Natural killer cell (primary cell): ENCODE results near the gene PUM1. TPM values are rescaled to one million over a fixed set of nuclear protein-coding genes. Genes with fewer than 3 reads are reported as not detected.
A peak's percentile ranks its signal among the peaks of the same experiment; 100 is the strongest.
"Not testable (repeated sequence)": the region's sequence is repeated elsewhere in the genome, so short reads cannot be mapped to it uniquely, and the experiment has no call there.

Experiments used
- ATAC-seq, 3 donors: fragments of 150-1000 bp in 2 of 3; fragments of 200-7000 bp in 1 of 3; cut with Tn5 transposase; 1 replicate in 1 of 3; 2 replicates in 2 of 3; pipeline ENCODE4 v1.10.0; 2021; ENCODE audit warnings: mild to moderate bottlenecking in 2 of 3, moderate library complexity in 2 of 3
- DNase-seq, 2 donors: peaks; one replicate each; pipeline versions ENCODE4 v3.0.0 to v3.0.0-alpha.2; 2013 to 2021; ENCODE audit warnings: mixed read lengths in 1 of 2
- H3K27ac ChIP-seq: one replicate; pipeline ENCODE4 v1.5.1; 2013; ENCODE audit warnings: mild to moderate bottlenecking, low read length
- H3K27me3 ChIP-seq: one replicate; pipeline ENCODE4 v1.6.1; 2013; ENCODE audit warnings: low read length; ENCODE audit not compliant: control insufficient read depth, insufficient read depth
- H3K36me3 ChIP-seq: one replicate; pipeline ENCODE4 v1.6.1; 2013; ENCODE audit warnings: low read length; ENCODE audit not compliant: control insufficient read depth, insufficient read depth
- H3K4me1 ChIP-seq: one replicate; pipeline ENCODE4 v1.6.1; 2013; ENCODE audit warnings: low read length; ENCODE audit not compliant: control insufficient read depth, insufficient read depth
- H3K4me3 ChIP-seq: one replicate; pipeline ENCODE4 v1.5.1; 2013; ENCODE audit warnings: low read length
- H3K9me3 ChIP-seq: one replicate; pipeline ENCODE4 v1.6.1; 2013; ENCODE audit warnings: low read length; ENCODE audit not compliant: control insufficient read depth, insufficient read depth
- H3K27ac Mint-ChIP-seq, 2 donors: one replicate each; pipeline ENCODE4 v1.8.0; 2022; ENCODE audit warnings: mild to moderate bottlenecking in 2 of 2, mixed read lengths in 2 of 2, moderate library complexity in 1 of 2
- H3K27me3 Mint-ChIP-seq, 2 donors: one replicate each; pipeline ENCODE4 v1.8.0; 2022; ENCODE audit warnings: low read depth in 2 of 2, mixed read lengths in 2 of 2
- H3K36me3 Mint-ChIP-seq: one replicate; pipeline ENCODE4 v1.8.0; 2022; ENCODE audit warnings: mixed read lengths
- H3K4me1 Mint-ChIP-seq, 2 donors: one replicate each; pipeline ENCODE4 v1.8.0; 2022; ENCODE audit warnings: mixed read lengths in 2 of 2
- H3K4me3 Mint-ChIP-seq: one replicate; pipeline ENCODE4 v1.8.0; 2022; ENCODE audit warnings: mild to moderate bottlenecking, moderate library complexity, mixed read lengths
- H3K9me3 Mint-ChIP-seq, 2 donors: one replicate each; pipeline ENCODE4 v1.8.0; 2022; ENCODE audit warnings: mixed read lengths in 2 of 2
- WGBS: methylation state at CpG from one replicate; pipeline ENCODE4 v1.1.7; 2013; ENCODE audit warnings: missing lambda C conversion rate; ENCODE audit not compliant: insufficient coverage; 5-methylcytosine and 5-hydroxymethylcytosine counted together
- intact Hi-C: fragments of 100-400 bp; cut with micrococcal nuclease; formaldehyde crosslinking; loops from one replicate; pipeline ENCODE4 v1.14.2; 2022
- total RNA-seq, 4 donors: library from RNA; stranded (reverse); fragments of 120-200 nt in 1 of 4; gene quantifications; one replicate each; pipeline versions ENCODE4 v1.2.3 to v1.2.4, GENCODE V29; 2013 to 2022
- TF ChIP-seq, protein P1 (sequence below): fragments of 200-600 bp; IDR thresholded peaks from one replicate; pipeline ENCODE4 v1.8.0; 2022; ENCODE audit warnings: antibody characterized with exemption

Gene PUM1
- total RNA-seq, 3 donors from 2014 or later (not counting 1 experiment from before 2014, with no cell fraction given) = 193 to 209 (median 202) TPM

DNA sequence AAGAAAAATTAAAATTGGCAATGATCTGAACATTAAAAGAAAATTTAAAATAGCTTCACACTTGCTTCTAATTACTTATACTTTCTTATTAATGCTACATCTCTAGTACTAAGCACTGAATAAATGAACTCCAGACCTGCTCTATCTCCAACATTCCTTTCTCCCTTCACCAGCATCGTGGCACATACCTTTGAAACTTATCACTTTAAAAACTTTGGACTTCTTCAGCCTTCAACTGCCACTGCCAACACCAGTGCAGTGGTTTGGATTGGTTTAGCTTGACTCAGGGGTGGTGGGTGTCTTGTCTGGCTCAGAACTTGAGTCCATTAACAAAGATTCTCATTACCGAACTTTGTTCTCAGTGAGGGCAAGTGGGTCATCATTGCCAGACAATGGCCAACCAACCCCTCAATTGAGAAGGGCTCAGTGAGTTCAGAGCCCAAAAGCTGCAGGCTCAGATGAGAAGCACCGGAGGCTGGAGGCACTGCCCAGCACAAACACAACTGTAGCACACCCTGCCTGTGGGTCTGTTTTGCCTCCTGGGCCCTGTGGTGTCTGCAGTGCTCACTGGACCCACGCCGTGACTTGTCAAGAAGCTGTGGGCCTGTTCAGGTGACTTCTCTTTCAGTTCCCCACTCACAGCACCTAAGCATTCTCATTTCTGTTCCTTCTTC is 116.6 kb downstream of the PUM1 start:
- peaks cover 74% of the 10 kb centered on the region for H3K36me3 ChIP-seq
- intact Hi-C loops, H3K4me3 Mint-ChIP-seq, H3K27me3 Mint-ChIP-seq, H3K27me3 ChIP-seq, ATAC-seq, DNase-seq, H3K4me1 ChIP-seq, H3K4me3 ChIP-seq, H3K9me3 ChIP-seq, H3K9me3 Mint-ChIP-seq, H3K27ac ChIP-seq: not testable (repeated sequence)
- no CpG with 5 or more reads among the region's 5 CpGs for WGBS
- peaks cover 29% of the 10 kb centered on the region for H3K36me3 Mint-ChIP-seq
- H3K27ac Mint-ChIP-seq = peak overlapping the region; percentile 68 to 82
- peaks cover 29 to 37% of the 10 kb centered on the region in 2 donors for H3K4me1 Mint-ChIP-seq

DNA sequence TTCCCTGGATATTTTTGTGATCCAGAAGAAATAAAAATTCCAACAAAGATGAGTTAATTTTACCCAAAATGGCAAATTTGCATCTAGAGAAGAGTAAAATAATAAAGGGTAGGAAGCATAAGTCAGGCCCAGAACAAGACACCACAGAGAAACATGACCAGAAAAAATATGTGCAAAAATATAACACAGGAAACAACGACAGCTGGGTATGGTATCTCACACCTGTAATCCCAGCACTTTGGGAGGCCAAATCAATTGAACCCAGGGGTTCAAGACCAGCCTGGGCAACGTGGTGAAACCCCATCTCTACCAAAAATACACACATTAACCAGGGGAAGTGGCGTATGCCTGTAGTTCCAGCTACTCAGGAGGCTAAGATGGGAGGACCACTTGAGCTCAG is 117.2 kb downstream of the PUM1 start:
- H3K4me3 Mint-ChIP-seq = no peak overlapping the region
- DNase-seq (no peak), ATAC-seq (peak; percentile 38 to 80 (median 53))
- Histone ChIP-seq H3K27ac (no peak overlapping the region), H3K27me3 (no peaks in the 10 kb centered on the region), H3K4me3 (no peak overlapping the region), H3K36me3 (peaks cover 72% of the 10 kb centered on the region), H3K4me1 (peaks cover 3% of the 10 kb centered on the region), H3K9me3 (no peaks in the 10 kb centered on the region)
- intact Hi-C loops = no loop called here
- H3K27me3 Mint-ChIP-seq = no peaks in the 10 kb centered on the region
- H3K27ac Mint-ChIP-seq = peak overlapping the region; percentile 68 to 82
- H3K9me3 Mint-ChIP-seq = no peaks in the 10 kb centered on the region
- 47% methylated on average over 3 of the region's 3 CpGs for WGBS
- TF ChIP-seq, protein P1, sequence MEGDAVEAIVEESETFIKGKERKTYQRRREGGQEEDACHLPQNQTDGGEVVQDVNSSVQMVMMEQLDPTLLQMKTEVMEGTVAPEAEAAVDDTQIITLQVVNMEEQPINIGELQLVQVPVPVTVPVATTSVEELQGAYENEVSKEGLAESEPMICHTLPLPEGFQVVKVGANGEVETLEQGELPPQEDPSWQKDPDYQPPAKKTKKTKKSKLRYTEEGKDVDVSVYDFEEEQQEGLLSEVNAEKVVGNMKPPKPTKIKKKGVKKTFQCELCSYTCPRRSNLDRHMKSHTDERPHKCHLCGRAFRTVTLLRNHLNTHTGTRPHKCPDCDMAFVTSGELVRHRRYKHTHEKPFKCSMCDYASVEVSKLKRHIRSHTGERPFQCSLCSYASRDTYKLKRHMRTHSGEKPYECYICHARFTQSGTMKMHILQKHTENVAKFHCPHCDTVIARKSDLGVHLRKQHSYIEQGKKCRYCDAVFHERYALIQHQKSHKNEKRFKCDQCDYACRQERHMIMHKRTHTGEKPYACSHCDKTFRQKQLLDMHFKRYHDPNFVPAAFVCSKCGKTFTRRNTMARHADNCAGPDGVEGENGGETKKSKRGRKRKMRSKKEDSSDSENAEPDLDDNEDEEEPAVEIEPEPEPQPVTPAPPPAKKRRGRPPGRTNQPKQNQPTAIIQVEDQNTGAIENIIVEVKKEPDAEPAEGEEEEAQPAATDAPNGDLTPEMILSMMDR = no peak
- H3K36me3 Mint-ChIP-seq = peaks cover 29% of the 10 kb centered on the region
- H3K4me1 Mint-ChIP-seq = peaks cover 28 to 43% of the 10 kb centered on the region in 2 donors

DNA sequence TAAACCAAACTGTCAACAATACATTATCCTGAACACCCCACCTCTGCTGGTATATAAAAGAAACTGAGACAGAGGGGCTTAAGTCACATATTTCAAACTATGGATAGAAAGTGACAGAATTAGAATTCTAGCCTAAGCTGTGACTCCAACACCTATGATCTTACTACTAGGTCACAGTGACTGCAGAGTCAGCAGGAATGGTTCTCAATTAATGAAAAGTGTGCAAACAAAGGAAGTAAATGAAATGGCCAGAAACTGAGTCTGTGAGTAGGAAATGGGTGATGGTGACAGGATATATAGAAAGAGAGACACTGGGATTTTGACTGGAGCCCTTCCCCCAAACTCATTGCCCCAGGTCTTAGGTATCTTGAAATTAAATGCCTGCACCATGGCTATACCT is 118.3 kb downstream of the PUM1 start:
- Histone ChIP-seq H3K27me3 (no peaks in the 10 kb centered on the region), H3K36me3 (peaks cover 71% of the 10 kb centered on the region), H3K27ac (no peak overlapping the region), H3K9me3 (no peaks in the 10 kb centered on the region), H3K4me3 (no peak overlapping the region), H3K4me1 (peaks cover 3% of the 10 kb centered on the region)
- Mint-ChIP-seq H3K4me1 (peaks cover 21 to 48% of the 10 kb centered on the region in 2 donors), H3K4me3 (no peak overlapping the region), H3K9me3 (no peaks in the 10 kb centered on the region), H3K36me3 (peaks cover 31% of the 10 kb centered on the region), H3K27ac (peak overlapping the region in 1 of 2 donors; percentile 68), H3K27me3 (no peaks in the 10 kb centered on the region)
- no peak for ATAC-seq
- TF ChIP-seq, protein P1 = no peak
- intact Hi-C loops = no loop called here
- no peak for DNase-seq

DNA sequence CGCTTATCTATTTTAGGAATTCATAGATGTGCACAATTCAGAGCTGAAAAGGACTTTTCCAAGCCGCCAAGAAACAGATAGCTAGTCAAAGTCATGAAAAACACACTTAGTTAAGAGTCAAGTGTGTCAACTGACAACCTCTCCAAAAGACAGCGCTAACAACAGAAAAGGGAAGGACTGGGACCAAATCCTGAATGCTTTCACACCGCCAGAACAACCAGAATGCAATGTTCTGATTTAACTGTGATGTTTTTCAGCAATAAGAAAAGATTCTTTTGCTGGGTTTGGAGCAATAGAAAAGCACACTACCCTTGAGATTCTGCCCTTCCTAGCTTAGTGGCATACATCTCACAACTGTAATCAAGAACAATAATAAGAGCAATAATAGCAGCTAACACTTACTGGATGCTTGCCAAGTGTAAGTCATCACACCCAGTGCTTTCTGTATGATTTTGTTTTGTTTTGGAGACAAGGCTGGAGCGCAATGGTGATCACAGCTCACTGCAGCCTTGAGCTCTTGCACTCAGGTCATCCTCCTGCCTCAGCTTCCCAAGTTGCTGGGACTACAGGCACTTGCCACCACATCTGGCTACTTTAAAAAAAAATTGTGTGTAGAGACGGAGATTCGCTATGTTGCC is 123.1 kb downstream of the PUM1 start:
- H3K27ac Mint-ChIP-seq = peak overlapping the region in 1 of 2 donors; percentile 25

More for the DNA sequence above, 123.1 kb downstream of the PUM1 start:
- Histone ChIP-seq H3K4me3 (no peak overlapping the region), H3K4me1 (no peaks in the 10 kb centered on the region), H3K27me3 (no peaks in the 10 kb centered on the region), H3K9me3 (no peaks in the 10 kb centered on the region), H3K27ac (no peak overlapping the region), H3K36me3 (peaks cover 71% of the 10 kb centered on the region)
- Mint-ChIP-seq H3K27me3 (no peaks in the 10 kb centered on the region), H3K9me3 (no peaks in the 10 kb centered on the region), H3K4me3 (no peak overlapping the region), H3K36me3 (peaks cover 15% of the 10 kb centered on the region), H3K4me1 (peaks cover 5 to 14% of the 10 kb centered on the region in 2 donors)
- intact Hi-C loops = no loop called here
- ATAC-seq (no peak), DNase-seq (no peak)
- WGBS = 100% methylated on average over 7 of the region's 7 CpGs
- TF ChIP-seq, protein P1 = no peak
